ENCODE results near the gene GLIS1. TPM values are rescaled to one million over a fixed set of nuclear protein-coding genes. Genes with fewer than 3 reads are reported as not detected.

GLIS1 gene
- total and polyA plus RNA-seq, 2 experiments from 2014 or later, result 0.26 to 0.31 TPM

- Mint-ChIP-seq H3K36me3 (ENCODE audit: low read depth) (no peaks in the 10 kb centered on the region), H3K9me3 (no peaks in the 10 kb centered on the region), H3K27ac (no peak overlapping the region), H3K27me3 (ENCODE audit: insufficient read depth, low read depth, poor library complexity) (peaks cover 64% of the 10 kb centered on the region), H3K4me3 (peak overlapping the region; percentile 56), H3K4me1 (peaks cover 12% of the 10 kb centered on the region)
- Histone ChIP-seq H4K20me1 (replicated peaks; ENCODE audit: insufficient read depth) (no peaks in the 10 kb centered on the region), H3K36me3 (ENCODE audit: insufficient read depth) (no peaks in the 10 kb centered on the region), H3K27me3 (ENCODE audit: insufficient read depth) (peaks cover 82% of the 10 kb centered on the region), H3K79me2 (replicated peaks; ENCODE audit: insufficient read depth) (no peaks in the 10 kb centered on the region), H3K4me1 (ENCODE audit: insufficient read depth) (peaks cover 9% of the 10 kb centered on the region; the same call in 1 of the 2 replicates), H3K9me2 (ENCODE audit: insufficient read depth) (no peaks in the 10 kb centered on the region), H2AFZ (peak overlapping the region; percentile 98), H3K4me2 (peak overlapping the region; percentile 85), H3K27ac (ENCODE audit: low read depth) (no peak overlapping the region), H3F3A (replicated peaks; ENCODE audit: low read depth) (peaks cover 4% of the 10 kb centered on the region; the same call in 1 of the 2 replicates), H3K4me3 (peak overlapping the region; percentile 63)
- peak; percentile 36 for DNase-seq (ENCODE audit: low spot score)
- ATAC-seq, result peak; percentile 32
- TF ChIP-seq CREB1 (CRISPR knock-in tag; IDR thresholded peaks at IDR 0.05; ENCODE audit: low read depth), result no peak
- TF ChIP-seq EZH2 (IDR thresholded peaks at IDR 0.05; ENCODE audit: low read depth, unreplicated experiment), result peak; percentile 90
- TF ChIP-seq ZNF331 (CRISPR knock-in tag; IDR thresholded peaks at IDR 0.05; ENCODE audit: low read depth), result no peak
- peak; percentile 66 for TF ChIP-seq EZH2phosphoT487 (IDR thresholded peaks at IDR 0.05; ENCODE audit: unreplicated experiment)
- no peak for TF ChIP-seq STAT1 (IDR thresholded peaks at IDR 0.05; ENCODE audit: unreplicated experiment)
These were observed 507 bp downstream of the GLIS1 start for GRCh38 chr1:53738205-53739108.

- Histone ChIP-seq H3K27me3 (ENCODE audit: insufficient read depth) (peaks cover 82% of the 10 kb centered on the region), H3K4me2 (peak overlapping the region; percentile 85), H3K36me3 (ENCODE audit: insufficient read depth) (no peaks in the 10 kb centered on the region), H3K4me1 (ENCODE audit: insufficient read depth) (peaks cover 9% of the 10 kb centered on the region; the same call in 1 of the 2 replicates), H3F3A (replicated peaks; ENCODE audit: low read depth) (peaks cover 4% of the 10 kb centered on the region; the same call in 1 of the 2 replicates), H3K4me3 (peak overlapping the region; percentile 63), H3K79me2 (replicated peaks; ENCODE audit: insufficient read depth) (no peaks in the 10 kb centered on the region), H3K27ac (ENCODE audit: low read depth) (no peak overlapping the region), H3K9me2 (ENCODE audit: insufficient read depth) (no peaks in the 10 kb centered on the region), H2AFZ (peak overlapping the region; percentile 98), H4K20me1 (replicated peaks; ENCODE audit: insufficient read depth) (no peaks in the 10 kb centered on the region)
- H3K4me3 Mint-ChIP-seq, result peak overlapping the region; percentile 56
- H3K9me3 Mint-ChIP-seq, result no peaks in the 10 kb centered on the region
- H3K27me3 Mint-ChIP-seq (ENCODE audit: insufficient read depth, low read depth, poor library complexity), result peaks cover 64% of the 10 kb centered on the region
- H3K27ac Mint-ChIP-seq, result no peak overlapping the region
- DNase-seq (ENCODE audit: low spot score), result peak; percentile 41
- peaks cover 12% of the 10 kb centered on the region for H3K4me1 Mint-ChIP-seq
- peak; percentile 38 for ATAC-seq
- H3K36me3 Mint-ChIP-seq (ENCODE audit: low read depth), result no peaks in the 10 kb centered on the region
- TF ChIP-seq REST (IDR thresholded peaks at IDR 0.05; ENCODE audit: unreplicated experiment) (no peak), POLR2AphosphoS5 (IDR thresholded peaks at IDR 0.05; ENCODE audit: low read depth) (no peak), ZNF331 (CRISPR knock-in tag; IDR thresholded peaks at IDR 0.05; ENCODE audit: low read depth) (no peak), STAT1 (IDR thresholded peaks at IDR 0.05; ENCODE audit: unreplicated experiment) (no peak), ZNF462 (CRISPR knock-in tag; IDR thresholded peaks at IDR 0.05) (no peak), ZNF114 (CRISPR knock-in tag; IDR thresholded peaks at IDR 0.05) (no peak), CREB1 (CRISPR knock-in tag; IDR thresholded peaks at IDR 0.05; ENCODE audit: low read depth) (no peak), NANOG (IDR thresholded peaks at IDR 0.05; ENCODE audit: borderline replicate concordance) (no peak)
These were observed 1.2 kb downstream of the GLIS1 start for GRCh38 chr1:53737648-53738204.

Data from GM23338 (cell line).